Liver (tissue), 9 donors: ENCODE data around the gene RASSF3. TPM values are rescaled to one million over a fixed set of nuclear protein-coding genes. Genes with fewer than 3 reads are reported as not detected.

Source experiments
- DNase-seq: peaks from one replicate; pipeline ENCODE4 v3.0.0-alpha.2; 2017; ENCODE audit warnings: low spot score
- H3K27ac ChIP-seq, 2 donors: one replicate each; pipeline ENCODE4 v1.7.0; 2013; ENCODE audit warnings: inconsistent platforms in 2 of 2, low read length in 2 of 2, control low read depth in 1 of 2, low read depth in 1 of 2, mild to moderate bottlenecking in 1 of 2
- H3K27me3 ChIP-seq, 4 donors: one replicate each; pipeline versions ENCODE4 v1.6.1 to v1.7.0; 2013; ENCODE audit warnings: low read length in 3 of 4, inconsistent platforms in 1 of 4, mild to moderate bottlenecking in 1 of 4, moderate library complexity in 1 of 4; ENCODE audit not compliant: control insufficient read depth in 4 of 4, insufficient read depth in 4 of 4
- H3K36me3 ChIP-seq, 4 donors: one replicate each; pipeline versions ENCODE4 v1.6.1 to v1.7.0; 2013; ENCODE audit warnings: low read length in 3 of 4, mild to moderate bottlenecking in 3 of 4, low read depth in 1 of 4, moderate library complexity in 1 of 4; ENCODE audit not compliant: control insufficient read depth in 4 of 4, insufficient read depth in 3 of 4
- H3K4me1 ChIP-seq, 4 donors: one replicate each; pipeline versions ENCODE4 v1.6.1 to v1.7.0; 2013; ENCODE audit warnings: low read length in 3 of 4, mild to moderate bottlenecking in 3 of 4, moderate library complexity in 1 of 4; ENCODE audit not compliant: control insufficient read depth in 4 of 4, insufficient read depth in 4 of 4
- H3K4me3 ChIP-seq, 3 donors: one replicate each; pipeline versions ENCODE4 v1.6.1 to v1.7.0; 2013; ENCODE audit warnings: low read length in 3 of 3, control low read depth in 1 of 3, low read depth in 1 of 3, mild to moderate bottlenecking in 1 of 3
- H3K9ac ChIP-seq, 2 donors: one replicate each; pipeline ENCODE4 v1.7.0; 2013; ENCODE audit warnings: low read length in 2 of 2, mild to moderate bottlenecking in 2 of 2, moderate library complexity in 2 of 2, control low read depth in 1 of 2, low read depth in 1 of 2
- H3K9me3 ChIP-seq, 4 donors: one replicate each; pipeline versions ENCODE4 v1.6.1 to v1.7.0; 2013; ENCODE audit warnings: low read length in 3 of 4; ENCODE audit not compliant: control insufficient read depth in 4 of 4
- EGR1 ChIP-seq, 2 donors: IDR thresholded peaks; 2 replicates each; pipeline ENCODE4 v1.6.1; 2016 to 2018; ENCODE audit warnings: antibody characterized with exemption in 2 of 2, low read depth in 2 of 2
- FOXA2 ChIP-seq: IDR thresholded peaks from 2 replicates; pipeline ENCODE4 v1.6.1; 2016; ENCODE audit warnings: antibody characterized with exemption
- HNF4A ChIP-seq, 2 donors: conservative IDR thresholded peaks; 2 replicates each; pipeline ENCODE4 v1.6.1; 2016; ENCODE audit warnings: antibody characterized with exemption in 2 of 2, mild to moderate bottlenecking in 2 of 2
- HNF4G ChIP-seq: IDR thresholded peaks from 2 replicates; pipeline ENCODE4 v1.6.1; 2016; ENCODE audit warnings: antibody characterized with exemption
- NR2F2 ChIP-seq: IDR thresholded peaks from 2 replicates; pipeline ENCODE4 v1.6.1; 2016; ENCODE audit warnings: antibody characterized with exemption
- RAD21 ChIP-seq, 2 donors: IDR thresholded peaks; 2 replicates each; pipeline ENCODE4 v1.6.1; 2016; ENCODE audit warnings: antibody characterized with exemption in 2 of 2, mild to moderate bottlenecking in 2 of 2
- YY1 ChIP-seq: IDR thresholded peaks from 2 replicates; pipeline ENCODE4 v1.6.1; 2016; ENCODE audit warnings: antibody characterized with exemption, mild to moderate bottlenecking
- WGBS: extraction: QIAGEN DNeasy Blood & Tissue Kit; methylation state at CpG from one replicate; pipeline ENCODE4 v1.1.7; 2013; 5-methylcytosine and 5-hydroxymethylcytosine counted together
- polyA plus RNA-seq, 2 donors: library from polyadenylated mRNA; stranded (reverse) in 1 of 2; unstranded in 1 of 2; fragments of 200-250 nt in 1 of 2; fragments of >200 nt in 1 of 2; fragmentation: Nextera tagmentation in 1 of 2; extraction: Ambion mirVana in 1 of 2; gene quantifications; one replicate each; pipeline versions ENCODE4 v1.2.1 to v1.2.3, GENCODE V29; 2013 to 2015
- total RNA-seq, 2 donors: library from RNA; depleted of rRNA; stranded (reverse); fragments of >200 nt; gene quantifications; one replicate each; pipeline ENCODE4 v1.2.3, GENCODE V29; 2014
- TF ChIP-seq, protein P1 (sequence below): IDR thresholded peaks from 2 replicates; pipeline ENCODE4 v1.6.1; 2016; ENCODE audit warnings: antibody characterized with exemption, mild to moderate bottlenecking
- TF ChIP-seq, protein P2 (sequence below): IDR thresholded peaks from 2 replicates; pipeline ENCODE4 v1.6.1; 2016; ENCODE audit warnings: antibody characterized with exemption
- TF ChIP-seq, protein P3 (sequence below): fragments of 150-350 bp; IDR thresholded peaks from 2 replicates; pipeline ENCODE4 v1.5.1; 2017; ENCODE audit warnings: improper control_type of control experiment, low read depth, low read length; ENCODE audit not compliant: missing input control
- TF ChIP-seq, protein P4 (sequence below): IDR thresholded peaks from 2 replicates; pipeline ENCODE4 v1.6.1; 2016; ENCODE audit warnings: antibody characterized with exemption
- donor health status: healthy.
- donor health status: healthy.
- donor health status: healthy.
- donor health status: healthy.
- donor health status: healthy.

The RASSF3 gene
- total and polyA plus RNA-seq, 4 donors: 2.2 to 9.1 (median 5.6) TPM

DNA sequence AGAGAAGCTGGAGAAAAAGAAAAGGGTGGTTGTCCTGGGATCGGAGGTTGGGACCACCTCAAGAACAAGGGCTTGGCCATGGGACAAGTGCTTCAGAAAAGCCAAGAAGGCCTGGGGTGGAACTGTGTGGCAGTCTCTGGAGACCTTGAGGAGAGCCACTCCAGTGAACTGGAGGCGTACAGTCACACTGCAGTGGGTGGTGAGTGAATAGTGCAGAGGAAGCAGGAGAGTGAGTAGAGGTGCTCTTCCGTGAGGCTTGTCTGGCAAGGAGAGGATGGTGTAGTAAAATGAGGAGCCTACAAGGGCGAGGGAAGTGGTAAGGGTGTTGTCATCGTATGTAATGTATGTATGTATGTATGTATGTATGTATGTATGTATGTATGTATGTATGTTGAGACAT lies 20.9 kb downstream of the RASSF3 start (continued):
- no peak for TF ChIP-seq FOXA2
- TF ChIP-seq, protein P1, sequence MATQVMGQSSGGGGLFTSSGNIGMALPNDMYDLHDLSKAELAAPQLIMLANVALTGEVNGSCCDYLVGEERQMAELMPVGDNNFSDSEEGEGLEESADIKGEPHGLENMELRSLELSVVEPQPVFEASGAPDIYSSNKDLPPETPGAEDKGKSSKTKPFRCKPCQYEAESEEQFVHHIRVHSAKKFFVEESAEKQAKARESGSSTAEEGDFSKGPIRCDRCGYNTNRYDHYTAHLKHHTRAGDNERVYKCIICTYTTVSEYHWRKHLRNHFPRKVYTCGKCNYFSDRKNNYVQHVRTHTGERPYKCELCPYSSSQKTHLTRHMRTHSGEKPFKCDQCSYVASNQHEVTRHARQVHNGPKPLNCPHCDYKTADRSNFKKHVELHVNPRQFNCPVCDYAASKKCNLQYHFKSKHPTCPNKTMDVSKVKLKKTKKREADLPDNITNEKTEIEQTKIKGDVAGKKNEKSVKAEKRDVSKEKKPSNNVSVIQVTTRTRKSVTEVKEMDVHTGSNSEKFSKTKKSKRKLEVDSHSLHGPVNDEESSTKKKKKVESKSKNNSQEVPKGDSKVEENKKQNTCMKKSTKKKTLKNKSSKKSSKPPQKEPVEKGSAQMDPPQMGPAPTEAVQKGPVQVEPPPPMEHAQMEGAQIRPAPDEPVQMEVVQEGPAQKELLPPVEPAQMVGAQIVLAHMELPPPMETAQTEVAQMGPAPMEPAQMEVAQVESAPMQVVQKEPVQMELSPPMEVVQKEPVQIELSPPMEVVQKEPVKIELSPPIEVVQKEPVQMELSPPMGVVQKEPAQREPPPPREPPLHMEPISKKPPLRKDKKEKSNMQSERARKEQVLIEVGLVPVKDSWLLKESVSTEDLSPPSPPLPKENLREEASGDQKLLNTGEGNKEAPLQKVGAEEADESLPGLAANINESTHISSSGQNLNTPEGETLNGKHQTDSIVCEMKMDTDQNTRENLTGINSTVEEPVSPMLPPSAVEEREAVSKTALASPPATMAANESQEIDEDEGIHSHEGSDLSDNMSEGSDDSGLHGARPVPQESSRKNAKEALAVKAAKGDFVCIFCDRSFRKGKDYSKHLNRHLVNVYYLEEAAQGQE: no peak
- no peak for TF ChIP-seq HNF4G
- TF ChIP-seq HNF4A (conservative IDR thresholded peaks at IDR 0.05): no peak
- TF ChIP-seq EGR1 (IDR thresholded peaks at IDR 0.05; ENCODE audit: low read depth in 2 of 2): no peak
- TF ChIP-seq, protein P2, sequence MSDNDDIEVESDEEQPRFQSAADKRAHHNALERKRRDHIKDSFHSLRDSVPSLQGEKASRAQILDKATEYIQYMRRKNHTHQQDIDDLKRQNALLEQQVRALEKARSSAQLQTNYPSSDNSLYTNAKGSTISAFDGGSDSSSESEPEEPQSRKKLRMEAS: no peak

DNA sequence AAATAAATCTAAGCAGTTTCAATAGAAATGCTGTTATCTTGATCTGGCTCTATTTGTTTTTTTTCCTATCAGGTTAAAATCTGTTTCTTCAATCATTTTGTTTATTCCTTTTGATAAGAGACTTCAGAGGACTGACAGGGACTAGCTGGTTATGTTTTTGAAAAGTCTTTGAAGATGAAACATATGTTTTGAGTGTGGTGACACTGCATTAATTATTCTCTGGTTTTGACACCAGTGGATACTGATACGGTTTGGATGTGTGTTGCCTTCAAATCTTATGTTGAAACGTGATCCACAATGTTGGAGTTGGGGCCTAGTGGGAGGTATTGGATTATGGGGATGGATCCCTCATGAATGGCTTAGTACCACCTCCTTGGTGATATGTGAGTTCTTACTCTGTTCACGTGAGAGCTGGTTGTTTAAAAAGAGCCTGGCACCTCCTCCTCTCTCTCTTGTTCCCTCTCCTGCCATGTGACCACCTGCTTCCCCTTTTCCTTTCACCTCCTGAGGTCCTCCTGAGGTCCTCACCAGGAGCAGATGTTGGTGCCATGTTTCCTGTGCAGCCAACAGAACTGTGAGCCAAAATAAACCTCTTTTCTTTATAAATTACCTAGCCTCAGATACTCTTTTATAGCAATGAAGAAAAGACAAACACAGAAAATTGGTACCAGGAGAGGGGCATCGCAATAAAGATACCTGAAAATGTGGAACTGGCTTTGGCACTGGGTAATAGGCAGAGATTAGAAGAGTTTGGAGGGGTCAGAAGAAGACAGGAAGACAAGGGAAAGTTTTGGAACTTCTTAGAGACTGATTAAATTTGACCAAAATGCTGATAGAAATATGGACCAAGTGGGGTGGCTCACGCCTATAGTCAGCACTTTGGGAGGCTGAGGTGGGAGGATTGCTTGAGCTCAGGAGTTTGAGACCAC lies 23.0 kb downstream of the RASSF3 start:
- peaks cover 0 to 3% (median 0%) of the 10 kb centered on the region in 4 donors for H3K4me1 ChIP-seq
- H3K27ac ChIP-seq: no peak overlapping the region
- TF ChIP-seq YY1 (no peak), EGR1 (IDR thresholded peaks at IDR 0.05; ENCODE audit: low read depth in 2 of 2) (no peak), HNF4A (conservative IDR thresholded peaks at IDR 0.05) (no peak), HNF4G (no peak), NR2F2 (no peak), RAD21 (IDR thresholded peaks at IDR 0.05) (no peak)
- TF ChIP-seq, protein P3, sequence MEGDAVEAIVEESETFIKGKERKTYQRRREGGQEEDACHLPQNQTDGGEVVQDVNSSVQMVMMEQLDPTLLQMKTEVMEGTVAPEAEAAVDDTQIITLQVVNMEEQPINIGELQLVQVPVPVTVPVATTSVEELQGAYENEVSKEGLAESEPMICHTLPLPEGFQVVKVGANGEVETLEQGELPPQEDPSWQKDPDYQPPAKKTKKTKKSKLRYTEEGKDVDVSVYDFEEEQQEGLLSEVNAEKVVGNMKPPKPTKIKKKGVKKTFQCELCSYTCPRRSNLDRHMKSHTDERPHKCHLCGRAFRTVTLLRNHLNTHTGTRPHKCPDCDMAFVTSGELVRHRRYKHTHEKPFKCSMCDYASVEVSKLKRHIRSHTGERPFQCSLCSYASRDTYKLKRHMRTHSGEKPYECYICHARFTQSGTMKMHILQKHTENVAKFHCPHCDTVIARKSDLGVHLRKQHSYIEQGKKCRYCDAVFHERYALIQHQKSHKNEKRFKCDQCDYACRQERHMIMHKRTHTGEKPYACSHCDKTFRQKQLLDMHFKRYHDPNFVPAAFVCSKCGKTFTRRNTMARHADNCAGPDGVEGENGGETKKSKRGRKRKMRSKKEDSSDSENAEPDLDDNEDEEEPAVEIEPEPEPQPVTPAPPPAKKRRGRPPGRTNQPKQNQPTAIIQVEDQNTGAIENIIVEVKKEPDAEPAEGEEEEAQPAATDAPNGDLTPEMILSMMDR: no peak
- TF ChIP-seq, protein P4, sequence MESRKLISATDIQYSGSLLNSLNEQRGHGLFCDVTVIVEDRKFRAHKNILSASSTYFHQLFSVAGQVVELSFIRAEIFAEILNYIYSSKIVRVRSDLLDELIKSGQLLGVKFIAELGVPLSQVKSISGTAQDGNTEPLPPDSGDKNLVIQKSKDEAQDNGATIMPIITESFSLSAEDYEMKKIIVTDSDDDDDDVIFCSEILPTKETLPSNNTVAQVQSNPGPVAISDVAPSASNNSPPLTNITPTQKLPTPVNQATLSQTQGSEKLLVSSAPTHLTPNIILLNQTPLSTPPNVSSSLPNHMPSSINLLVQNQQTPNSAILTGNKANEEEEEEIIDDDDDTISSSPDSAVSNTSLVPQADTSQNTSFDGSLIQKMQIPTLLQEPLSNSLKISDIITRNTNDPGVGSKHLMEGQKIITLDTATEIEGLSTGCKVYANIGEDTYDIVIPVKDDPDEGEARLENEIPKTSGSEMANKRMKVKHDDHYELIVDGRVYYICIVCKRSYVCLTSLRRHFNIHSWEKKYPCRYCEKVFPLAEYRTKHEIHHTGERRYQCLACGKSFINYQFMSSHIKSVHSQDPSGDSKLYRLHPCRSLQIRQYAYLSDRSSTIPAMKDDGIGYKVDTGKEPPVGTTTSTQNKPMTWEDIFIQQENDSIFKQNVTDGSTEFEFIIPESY: no peak

More for the DNA sequence above, 23.0 kb downstream of the RASSF3 start:
- 92% methylated on average over 5 of the region's 5 CpGs for WGBS
- H3K9ac ChIP-seq: no peak overlapping the region
- no peaks in the 10 kb centered on the region for H3K36me3 ChIP-seq
- H3K4me3 ChIP-seq: no peak overlapping the region
- DNase-seq: no peak
- H3K9me3 ChIP-seq: peaks cover 0 to 6% (median 0%) of the 10 kb centered on the region in 4 donors
- no peaks in the 10 kb centered on the region for H3K27me3 ChIP-seq
